HG03159 (cell line): ENCODE measurements around the gene BCORL1.
A peak's percentile ranks its signal among the peaks of the same experiment; 100 is the strongest.

ENCODE experiments used
- ATAC-seq: cut with Tn5 transposase; IDR thresholded peaks from one replicate; pipeline ENCODE4 v1.9.1; 2021; ENCODE audit warnings: mild to moderate bottlenecking, moderate library complexity; ENCODE audit not compliant: unreplicated experiment

The BCORL1 gene

DNA sequence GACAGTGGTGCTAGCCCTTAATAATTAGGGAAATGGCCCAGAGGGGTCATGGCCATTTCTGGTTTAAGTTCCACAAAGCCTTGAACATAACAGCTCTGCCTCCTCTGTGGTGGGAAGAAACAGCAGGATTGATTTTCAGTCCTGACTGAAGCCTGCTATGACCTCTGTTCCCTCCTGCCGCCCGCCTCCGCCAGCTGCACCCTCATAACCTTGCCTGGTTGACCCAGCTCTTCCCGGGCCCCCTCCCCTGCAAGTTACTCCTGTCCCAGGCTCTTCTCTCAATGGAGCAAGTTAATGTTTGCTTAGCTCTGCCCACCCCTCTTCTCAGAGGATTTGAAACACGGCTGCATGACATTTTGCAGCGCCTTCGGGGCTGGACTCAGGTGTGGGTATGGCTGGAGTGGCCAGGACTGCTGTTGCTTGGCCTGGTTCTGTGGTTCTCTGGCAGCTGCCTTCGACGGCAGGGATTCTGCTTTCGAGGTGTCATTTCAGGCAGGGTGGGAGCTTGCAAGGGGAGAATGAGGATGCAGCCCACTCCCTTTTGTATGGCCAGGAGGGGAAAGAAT lies 27.3 kb downstream of the BCORL1 start:
- ATAC-seq, result no peak

GRCh38 chrX:130012683-130013082 lies 30.2 kb downstream of the BCORL1 start:
- no peak for ATAC-seq

GRCh38 chrX:130013661-130014060 lies 31.2 kb downstream of the BCORL1 start:
- ATAC-seq, result no peak

GRCh38 chrX:130014356-130014755 lies 31.9 kb downstream of the BCORL1 start:
- ATAC-seq, result no peak

- no peak for ATAC-seq
Observed at GRCh38 chrX:130014770-130015169, 32.3 kb downstream of the BCORL1 start.

GRCh38 chrX:130015181-130015580 lies 32.7 kb downstream of the BCORL1 start:
- ATAC-seq, result no peak

DNA sequence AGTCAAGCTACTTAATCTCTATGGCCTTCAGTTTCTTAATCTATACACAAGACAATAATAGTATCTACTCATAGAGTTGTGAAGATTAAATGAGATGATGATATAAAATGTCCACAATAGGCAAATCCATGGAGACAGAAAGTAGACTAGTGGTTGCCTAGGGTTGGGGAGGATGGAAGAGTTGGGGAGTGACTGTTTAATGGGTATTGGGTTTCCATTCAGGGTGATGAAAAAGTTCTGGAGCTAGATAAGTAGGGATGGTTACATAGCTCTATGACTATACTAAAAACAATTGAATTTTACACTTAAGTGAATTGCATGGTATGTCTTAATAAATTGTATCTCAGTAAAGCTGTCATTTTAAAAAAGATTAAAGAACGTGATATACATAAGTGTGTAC lies 35.7 kb downstream of the BCORL1 start:
- ATAC-seq, result no peak

DNA sequence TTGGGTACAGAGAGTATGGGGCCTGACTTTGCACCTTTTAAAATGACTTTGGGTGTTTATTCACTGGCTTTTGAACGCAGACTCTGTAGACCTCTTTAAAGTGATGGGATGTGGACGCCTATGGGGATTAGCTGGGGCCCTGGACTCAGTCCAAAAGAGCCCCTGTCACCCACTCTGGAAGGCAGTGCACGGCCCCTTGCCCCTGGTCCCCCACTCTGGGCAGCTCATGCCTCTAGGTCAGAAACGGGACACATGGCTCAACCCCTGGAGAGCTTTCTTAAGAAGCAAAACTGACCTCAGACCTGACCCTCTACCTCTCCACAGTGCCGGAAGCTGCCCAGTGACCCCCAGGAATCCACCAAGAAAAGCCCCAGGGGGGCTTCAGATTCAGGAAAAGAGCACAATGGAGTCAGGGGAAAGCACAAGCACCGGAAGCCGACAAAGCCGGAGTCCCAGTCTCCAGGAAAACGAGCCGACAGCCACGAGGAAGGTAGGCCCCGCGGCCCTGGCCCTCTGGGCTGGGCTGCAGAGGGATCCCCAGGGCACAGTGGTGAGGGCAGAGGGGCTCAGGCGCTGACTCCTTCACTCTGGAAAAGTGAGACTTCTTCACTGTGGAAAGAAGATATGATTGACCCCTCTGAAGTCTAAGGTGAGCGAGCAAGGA lies 38.4 kb downstream of the BCORL1 start:
- ATAC-seq, result no peak

- ATAC-seq, result peak; percentile 99
Observed at GRCh38 chrX:130024127-130024526, 41.7 kb downstream of the BCORL1 start.

DNA sequence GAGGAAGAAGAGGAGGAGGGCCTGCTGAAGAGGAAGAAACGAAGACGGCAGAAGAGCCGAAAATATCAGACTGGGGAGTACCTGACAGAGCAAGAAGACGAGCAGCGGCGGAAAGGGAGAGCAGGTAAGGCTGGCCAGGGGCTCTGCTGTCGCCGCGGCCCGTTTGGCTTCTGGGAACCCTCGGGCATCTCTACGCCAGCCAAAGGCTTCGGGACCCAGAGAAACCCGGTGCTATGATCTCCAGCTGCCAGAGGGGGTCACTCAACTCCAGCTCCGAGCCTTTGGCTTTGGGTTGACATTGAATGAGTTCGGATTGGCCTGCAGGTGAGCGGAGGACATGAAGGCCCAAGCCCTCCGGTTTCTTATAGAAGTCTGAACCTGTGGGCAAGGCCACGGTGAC lies 42.8 kb downstream of the BCORL1 start:
- no peak for ATAC-seq

GRCh38 chrX:130027569-130027968 lies 45.1 kb downstream of the BCORL1 start:
- ATAC-seq, result no peak

- no peak for ATAC-seq
Observed at GRCh38 chrX:130028196-130028595, 45.8 kb downstream of the BCORL1 start.

- ATAC-seq, result no peak
Observed at GRCh38 chrX:130030826-130031225, 48.4 kb downstream of the BCORL1 start.

DNA sequence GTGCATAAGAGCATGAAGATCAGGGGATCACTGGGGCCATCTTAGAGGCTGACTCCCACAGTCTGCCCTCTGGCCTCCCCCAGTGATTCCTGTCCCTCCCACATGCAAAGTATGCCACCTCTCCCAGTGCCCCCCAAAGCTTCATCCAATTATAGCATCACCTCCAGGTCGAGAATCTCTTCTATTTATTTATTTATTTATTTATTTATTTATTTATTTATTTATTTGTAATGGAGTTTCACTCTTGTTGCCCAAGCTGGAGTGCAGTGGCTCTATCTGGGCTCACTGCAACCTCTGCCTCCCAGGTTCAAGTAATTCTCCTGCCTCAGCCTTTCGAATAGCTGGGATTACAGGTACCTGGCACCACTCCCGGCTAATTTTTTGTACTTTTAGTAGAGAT lies 50.1 kb downstream of the BCORL1 start:
- no peak for ATAC-seq

GRCh38 chrX:130034178-130034577 lies 51.7 kb downstream of the BCORL1 start:
- ATAC-seq, result no peak

DNA sequence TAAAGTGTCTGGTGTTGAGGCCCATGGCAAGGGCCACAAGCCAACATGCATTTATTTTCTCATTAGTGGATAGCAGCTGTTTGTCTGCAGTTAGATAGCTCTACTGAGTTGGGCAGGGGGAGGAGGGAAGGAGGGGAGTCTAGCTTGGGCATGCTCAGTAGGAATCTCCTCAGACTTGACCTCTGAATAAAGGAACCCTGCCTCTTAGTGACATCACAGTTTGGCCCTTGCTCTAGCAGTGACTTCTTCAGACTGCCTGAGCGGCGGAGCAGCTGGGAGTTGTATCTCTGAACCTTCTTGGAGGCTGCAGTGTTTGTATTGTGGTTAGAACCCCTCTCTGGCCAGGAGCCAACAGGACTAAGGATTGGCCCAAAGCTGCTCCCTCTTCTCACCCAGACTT lies 57.4 kb downstream of the BCORL1 start:
- no peak for ATAC-seq

- no peak for ATAC-seq
Observed at GRCh38 chrX:130047416-130047815, 65.0 kb downstream of the BCORL1 start.

DNA sequence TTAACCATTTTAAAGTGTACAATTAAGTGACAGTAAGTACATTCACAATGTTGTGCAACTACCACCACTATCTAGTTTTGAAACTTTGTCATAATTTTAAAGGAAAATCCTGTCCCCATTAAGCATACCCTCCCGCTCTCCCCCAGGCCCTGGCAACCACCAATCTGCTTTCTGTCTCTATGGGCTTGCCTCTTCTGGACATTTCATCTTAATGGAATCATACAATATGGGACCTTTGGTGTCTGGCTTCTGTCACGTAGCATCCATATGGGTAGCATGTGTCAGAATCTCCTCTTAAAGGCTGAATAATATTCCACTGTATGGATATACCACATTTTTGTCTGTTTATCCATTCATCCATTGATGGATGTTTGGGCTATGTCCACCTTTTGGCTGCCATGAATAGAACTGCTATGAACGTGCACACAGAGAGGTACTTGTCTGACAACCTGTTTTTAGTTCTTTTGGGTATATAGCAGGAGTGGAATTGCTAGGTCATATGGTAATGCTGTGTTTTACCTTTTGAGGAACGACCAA lies 66.3 kb downstream of the BCORL1 start:
- ATAC-seq, result no peak

- ATAC-seq, result no peak
Observed at GRCh38 chrX:130049821-130050220, 67.4 kb downstream of the BCORL1 start.

DNA sequence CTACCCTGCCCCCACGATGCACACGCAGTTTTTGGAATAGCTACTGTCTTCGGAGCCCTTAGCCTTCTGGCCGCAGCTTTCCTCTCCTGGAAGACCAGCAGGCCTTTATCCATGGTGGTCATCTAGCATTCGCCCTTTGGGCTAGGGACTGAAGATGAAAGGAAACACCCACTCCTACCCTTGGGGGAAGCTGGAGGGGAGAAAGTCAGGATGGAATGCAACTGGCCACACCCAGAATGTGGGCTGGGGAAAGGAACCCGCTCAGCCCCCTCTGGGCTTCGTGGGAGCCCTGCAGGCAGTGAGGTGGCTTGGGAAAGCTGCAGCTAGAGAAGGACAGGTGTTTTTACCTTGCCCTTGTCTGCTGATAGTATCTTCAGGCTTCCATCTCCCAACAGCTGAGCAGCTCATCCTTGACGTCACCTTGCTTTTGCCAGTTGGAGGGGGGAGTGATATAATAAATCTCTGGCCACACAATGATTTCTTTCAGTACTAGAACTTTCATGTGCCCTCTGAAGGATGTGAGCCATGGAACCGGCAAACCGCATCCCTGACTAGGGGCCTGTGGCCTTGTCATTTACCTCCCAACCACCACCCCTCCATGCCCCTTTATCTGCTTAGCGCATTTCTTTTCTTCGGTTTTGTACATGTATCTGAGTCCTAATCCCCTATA lies 68.9 kb downstream of the BCORL1 start:
- ATAC-seq, result no peak

DNA sequence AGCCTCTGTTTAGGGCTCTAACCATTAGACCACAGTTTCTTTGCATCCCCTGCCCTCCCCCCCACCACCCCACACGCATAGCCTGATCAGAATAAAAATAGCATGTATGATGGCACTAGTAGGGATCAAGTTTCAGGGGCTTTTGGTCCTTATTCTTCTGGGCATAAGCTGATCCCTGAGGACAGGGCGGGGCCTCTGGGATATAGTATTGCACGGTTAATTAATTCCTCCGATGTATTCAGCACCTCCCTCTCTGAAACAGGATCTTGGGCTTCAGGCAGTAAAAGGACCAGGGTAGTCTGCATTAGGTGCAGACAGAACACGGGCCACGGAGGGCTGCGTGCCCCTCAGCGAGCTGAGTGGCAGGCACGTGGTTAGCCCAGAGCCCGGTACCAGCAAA lies 70.8 kb downstream of the BCORL1 start:
- ATAC-seq, result no peak

GRCh38 chrX:130055103-130055502 lies 72.7 kb downstream of the BCORL1 start:
- ATAC-seq, result no peak
